ENCODE results near the gene ABI1.
"Not testable (repeated sequence)": the region's sequence is repeated elsewhere in the genome, so short reads cannot be mapped to it uniquely, and the experiment has no call there.

ABI1 gene

GRCh38 chr10:26860443-26861204 is at the start of gene ABI1:
ABI1 (minus strand) TSS chr10:26860958; CDS start chr10:26860863, 95 bp downstream.
- DNase-seq (ENCODE audit: low read depth) = peak; percentile 93
- H3K4me3 ChIP-seq (ENCODE audit: low read length) = peak within 1 kb of the TSS; percentile 93
- TF ChIP-seq, protein P1, sequence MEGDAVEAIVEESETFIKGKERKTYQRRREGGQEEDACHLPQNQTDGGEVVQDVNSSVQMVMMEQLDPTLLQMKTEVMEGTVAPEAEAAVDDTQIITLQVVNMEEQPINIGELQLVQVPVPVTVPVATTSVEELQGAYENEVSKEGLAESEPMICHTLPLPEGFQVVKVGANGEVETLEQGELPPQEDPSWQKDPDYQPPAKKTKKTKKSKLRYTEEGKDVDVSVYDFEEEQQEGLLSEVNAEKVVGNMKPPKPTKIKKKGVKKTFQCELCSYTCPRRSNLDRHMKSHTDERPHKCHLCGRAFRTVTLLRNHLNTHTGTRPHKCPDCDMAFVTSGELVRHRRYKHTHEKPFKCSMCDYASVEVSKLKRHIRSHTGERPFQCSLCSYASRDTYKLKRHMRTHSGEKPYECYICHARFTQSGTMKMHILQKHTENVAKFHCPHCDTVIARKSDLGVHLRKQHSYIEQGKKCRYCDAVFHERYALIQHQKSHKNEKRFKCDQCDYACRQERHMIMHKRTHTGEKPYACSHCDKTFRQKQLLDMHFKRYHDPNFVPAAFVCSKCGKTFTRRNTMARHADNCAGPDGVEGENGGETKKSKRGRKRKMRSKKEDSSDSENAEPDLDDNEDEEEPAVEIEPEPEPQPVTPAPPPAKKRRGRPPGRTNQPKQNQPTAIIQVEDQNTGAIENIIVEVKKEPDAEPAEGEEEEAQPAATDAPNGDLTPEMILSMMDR (conservative IDR thresholded peaks at IDR 0.05; ENCODE audit: low read depth, low read length) = no peak

DNA sequence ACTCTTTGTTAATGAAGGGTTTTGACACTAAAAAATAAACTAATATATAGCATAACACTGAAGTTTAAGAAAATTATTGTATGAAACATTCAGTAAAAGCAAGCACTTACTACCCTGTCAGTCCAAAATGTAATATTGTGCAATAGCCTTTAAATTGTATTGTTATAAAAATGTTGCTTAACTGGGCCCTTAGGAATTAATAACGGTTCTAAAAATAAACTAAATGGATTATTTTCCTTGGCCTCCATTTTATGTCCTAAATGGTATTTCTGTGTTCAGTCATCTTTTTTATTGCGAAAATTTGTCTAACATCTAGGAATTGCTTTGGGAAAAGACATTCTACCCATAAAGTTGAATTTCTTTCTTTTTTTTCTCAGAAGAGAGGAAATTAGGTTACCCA is 49.0 kb upstream of the ABI1 start:
- no peak overlapping the region for H3K4me3 ChIP-seq (ENCODE audit: low read length)
- DNase-seq (ENCODE audit: low read depth) = no peak
- TF ChIP-seq, protein P1 (conservative IDR thresholded peaks at IDR 0.05; ENCODE audit: low read depth, low read length) = no peak

DNA sequence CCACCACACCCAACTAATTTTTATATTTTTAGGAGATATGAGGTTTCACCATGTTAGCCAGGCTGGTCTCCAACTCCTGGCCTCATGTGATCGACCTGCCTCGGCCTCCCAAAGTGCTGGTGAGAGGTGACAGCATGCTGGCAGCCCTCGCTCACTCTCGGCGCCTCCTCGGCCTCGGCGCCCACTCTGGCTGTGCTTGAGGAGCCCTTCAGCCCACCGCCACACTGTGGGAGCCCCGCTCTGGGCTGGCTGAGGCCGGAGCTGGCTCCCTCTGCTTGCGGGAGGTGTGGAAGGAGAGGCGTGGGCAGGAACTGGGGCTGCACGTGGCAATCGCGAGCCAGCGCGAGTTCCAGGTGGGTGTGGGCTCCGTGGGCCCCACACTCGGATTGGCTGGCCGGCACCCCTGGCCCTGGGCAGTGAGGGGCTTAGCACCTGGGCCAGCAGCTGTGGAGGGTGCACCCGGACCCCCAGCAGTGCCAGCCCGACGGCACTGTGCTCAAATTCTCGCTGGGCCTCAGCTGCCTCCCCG is 44.6 kb upstream of the ABI1 start:
- not testable (repeated sequence) for DNase-seq (ENCODE audit: low read depth); H3K4me3 ChIP-seq (ENCODE audit: low read length)

DNA sequence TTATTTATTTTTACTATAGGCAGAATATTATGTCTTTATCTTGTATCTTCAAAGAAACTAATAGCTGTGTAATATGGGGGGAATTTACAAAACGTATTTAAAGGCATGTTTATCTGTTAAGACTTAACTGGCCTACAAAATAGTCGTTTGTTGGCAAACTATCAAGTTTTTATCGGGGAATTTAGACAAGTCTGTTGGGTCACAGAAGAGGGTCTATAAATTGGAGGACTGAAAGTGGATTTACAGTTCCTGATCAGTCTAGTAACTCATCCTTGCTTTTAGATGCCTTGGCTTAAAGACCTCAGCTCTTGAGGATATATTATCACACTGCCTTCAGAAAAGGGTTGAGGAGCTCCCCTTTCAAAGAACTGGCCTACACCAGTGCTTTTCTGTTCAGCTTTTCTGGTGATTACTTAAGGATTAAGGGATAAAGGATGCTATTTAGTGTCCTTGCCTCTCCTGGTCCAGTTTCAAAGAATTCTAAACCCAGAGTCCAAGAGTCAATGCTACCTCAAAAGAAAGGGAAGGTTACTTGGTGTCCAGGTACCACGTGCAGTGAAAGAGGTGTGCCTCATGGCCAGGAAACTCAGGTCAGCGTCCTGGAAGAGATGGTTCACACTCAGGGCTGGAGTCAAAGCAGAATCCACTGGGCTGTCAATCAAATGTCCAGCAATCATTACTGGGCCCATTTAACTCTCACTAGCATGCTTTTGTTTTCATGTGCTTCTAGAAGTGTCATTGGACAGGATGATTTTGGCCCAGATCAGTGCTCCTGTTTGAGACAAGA is 42.9 kb upstream of the ABI1 start:
- TF ChIP-seq, protein P1 (conservative IDR thresholded peaks at IDR 0.05; ENCODE audit: low read depth, low read length) = no peak
- H3K4me3 ChIP-seq (ENCODE audit: low read length) = no peak overlapping the region
- no peak for DNase-seq (ENCODE audit: low read depth)

- DNase-seq (ENCODE audit: low read depth); H3K4me3 ChIP-seq (ENCODE audit: low read length): not testable (repeated sequence)
Measured at GRCh38 chr10:26892306-26892923, 31.7 kb upstream of the ABI1 start.

- peak; percentile 24 for DNase-seq (ENCODE audit: low read depth)
- TF ChIP-seq, protein P1 (conservative IDR thresholded peaks at IDR 0.05; ENCODE audit: low read depth, low read length) = peak; percentile 78
- no peak overlapping the region for H3K4me3 ChIP-seq (ENCODE audit: low read length)
Measured at GRCh38 chr10:26890956-26891355, 30.2 kb upstream of the ABI1 start.

GRCh38 chr10:26887611-26888215 is 27.0 kb upstream of the ABI1 start:
- no peak for DNase-seq (ENCODE audit: low read depth)
- H3K4me3 ChIP-seq (ENCODE audit: low read length) = no peak overlapping the region
- TF ChIP-seq, protein P1 (conservative IDR thresholded peaks at IDR 0.05; ENCODE audit: low read depth, low read length) = no peak
